ENCODE data around the gene CYB5R2.

The CYB5R2 gene

GRCh38 chr11:7646866-7647265, 26.4 kb downstream of the CYB5R2 start:
- H3K27me3 ChIP-seq (ENCODE audit: control insufficient read depth in 1 of 2, insufficient read depth in 1 of 2, low read length in 2 of 2): no peaks in the 10 kb centered on the region
- H4K8ac ChIP-seq (ENCODE audit: low read length): no peak overlapping the region
- H2BK120ac ChIP-seq (ENCODE audit: low read depth, low read length): no peak overlapping the region
- H3K9me3 ChIP-seq (ENCODE audit: control insufficient read depth, low read length): no peaks in the 10 kb centered on the region
- H2AFZ ChIP-seq (ENCODE audit: low read depth, low read length): no peak overlapping the region
- peaks cover 0 to 50% of the 10 kb centered on the region in 2 experiments for H3K36me3 ChIP-seq (ENCODE audit: control insufficient read depth in 1 of 2, insufficient read depth in 2 of 2, low read depth in 1 of 2, low read length in 2 of 2)
- H3K4me1 ChIP-seq (ENCODE audit: control insufficient read depth, insufficient read depth, low read depth, low read length): no peaks in the 10 kb centered on the region
- H3K23ac ChIP-seq (ENCODE audit: low read length in 2 of 2): no peak overlapping the region
- no peak overlapping the region for H3K4me3 ChIP-seq (ENCODE audit: insufficient read depth in 1 of 2, low read depth in 1 of 2, low read length in 2 of 2)
- H3K4ac ChIP-seq (ENCODE audit: low read depth in 1 of 2, low read length in 2 of 2): no peak overlapping the region
- no peak overlapping the region for H3K18ac ChIP-seq (ENCODE audit: low read depth in 1 of 2, low read length in 2 of 2)
- H3K14ac ChIP-seq (ENCODE audit: low read length in 2 of 2): no peak overlapping the region
- no peak overlapping the region for H2BK5ac ChIP-seq (ENCODE audit: low read depth, low read length, poor library complexity, severe bottlenecking)
- H3K9ac ChIP-seq (ENCODE audit: low read length): no peak overlapping the region
- no peak overlapping the region for H3K4me2 ChIP-seq (ENCODE audit: low read length, poor library complexity, severe bottlenecking)
- no peaks in the 10 kb centered on the region for H3K79me1 ChIP-seq (replicated peaks; ENCODE audit: low read length, poor library complexity, severe bottlenecking)
- no peak overlapping the region for H2AK5ac ChIP-seq (ENCODE audit: low read length, severe bottlenecking)
- no peak for DNase-seq
- no peak overlapping the region for H2BK12ac ChIP-seq (ENCODE audit: low read length in 2 of 2)
- no peak overlapping the region for H2BK15ac ChIP-seq (ENCODE audit: low read depth, poor library complexity, severe bottlenecking)
- H4K91ac ChIP-seq (ENCODE audit: low read length): no peak overlapping the region
- no peak overlapping the region for H3K27ac ChIP-seq (ENCODE audit: low read length, poor library complexity, severe bottlenecking)
- WGBS: 100% methylated on average over 1 of the region's 2 CpGs

DNA sequence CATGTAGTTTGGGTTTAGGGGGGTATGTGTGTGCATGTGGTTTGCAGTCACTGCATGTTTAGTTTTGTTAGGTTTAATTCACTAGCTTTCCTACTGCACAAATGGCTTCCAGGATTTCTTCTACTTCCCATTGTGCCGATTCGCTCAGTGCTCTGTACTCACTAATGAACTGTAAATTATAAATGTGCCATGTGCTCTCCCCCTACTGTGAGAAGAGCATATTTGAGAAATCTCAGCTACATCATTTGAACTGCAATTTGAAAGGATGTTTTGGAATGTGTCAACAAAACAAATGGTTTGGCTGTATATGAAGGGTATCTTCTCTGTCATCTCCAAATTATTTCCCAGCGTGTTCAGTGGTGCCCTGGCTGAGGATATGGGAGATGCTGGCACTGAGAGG, 28.1 kb downstream of the CYB5R2 start:
- Histone ChIP-seq H3K36me3 (ENCODE audit: control insufficient read depth in 1 of 2, insufficient read depth in 2 of 2, low read depth in 1 of 2, low read length in 2 of 2) (peaks cover 0 to 53% of the 10 kb centered on the region in 2 experiments), H3K14ac (ENCODE audit: low read length in 2 of 2) (no peak overlapping the region), H3K79me1 (replicated peaks; ENCODE audit: low read length, poor library complexity, severe bottlenecking) (no peaks in the 10 kb centered on the region), H2AFZ (ENCODE audit: low read depth, low read length) (no peak overlapping the region), H3K27ac (ENCODE audit: low read length, poor library complexity, severe bottlenecking) (no peak overlapping the region), H2BK15ac (ENCODE audit: low read depth, poor library complexity, severe bottlenecking) (no peak overlapping the region), H3K18ac (ENCODE audit: low read depth in 1 of 2, low read length in 2 of 2) (no peak overlapping the region), H4K91ac (ENCODE audit: low read length) (no peak overlapping the region), H2BK5ac (ENCODE audit: low read depth, low read length, poor library complexity, severe bottlenecking) (no peak overlapping the region), H3K4me1 (ENCODE audit: control insufficient read depth, insufficient read depth, low read depth, low read length) (no peaks in the 10 kb centered on the region), H3K27me3 (ENCODE audit: control insufficient read depth in 1 of 2, insufficient read depth in 1 of 2, low read length in 2 of 2) (no peaks in the 10 kb centered on the region), H4K8ac (ENCODE audit: low read length) (no peak overlapping the region), H3K23ac (ENCODE audit: low read length in 2 of 2) (no peak overlapping the region), H3K4me3 (ENCODE audit: insufficient read depth in 1 of 2, low read depth in 1 of 2, low read length in 2 of 2) (no peak overlapping the region), H3K9ac (ENCODE audit: low read length) (no peak overlapping the region), H2BK120ac (ENCODE audit: low read depth, low read length) (no peak overlapping the region), H3K9me3 (ENCODE audit: control insufficient read depth, low read length) (no peaks in the 10 kb centered on the region), H2AK5ac (ENCODE audit: low read length, severe bottlenecking) (no peak overlapping the region), H2BK12ac (ENCODE audit: low read length in 2 of 2) (no peak overlapping the region), H3K4me2 (ENCODE audit: low read length, poor library complexity, severe bottlenecking) (no peak overlapping the region), H3K4ac (ENCODE audit: low read depth in 1 of 2, low read length in 2 of 2) (no peak overlapping the region)
- no peak for DNase-seq
- 98% methylated on average over 3 of the region's 3 CpGs for WGBS

- WGBS: 95% methylated on average over 3 of the region's 4 CpGs
- Histone ChIP-seq H3K9ac (ENCODE audit: low read length) (no peak overlapping the region), H2BK5ac (ENCODE audit: low read depth, low read length, poor library complexity, severe bottlenecking) (no peak overlapping the region), H3K4me1 (ENCODE audit: control insufficient read depth, insufficient read depth, low read depth, low read length) (no peaks in the 10 kb centered on the region), H2AFZ (ENCODE audit: low read depth, low read length) (no peak overlapping the region), H3K14ac (ENCODE audit: low read length in 2 of 2) (no peak overlapping the region), H2BK15ac (ENCODE audit: low read depth, poor library complexity, severe bottlenecking) (no peak overlapping the region), H3K4ac (ENCODE audit: low read depth in 1 of 2, low read length in 2 of 2) (no peak overlapping the region), H3K23ac (ENCODE audit: low read length in 2 of 2) (no peak overlapping the region), H4K91ac (ENCODE audit: low read length) (no peak overlapping the region), H3K79me1 (replicated peaks; ENCODE audit: low read length, poor library complexity, severe bottlenecking) (no peaks in the 10 kb centered on the region), H3K4me3 (ENCODE audit: insufficient read depth in 1 of 2, low read depth in 1 of 2, low read length in 2 of 2) (no peak overlapping the region), H2BK12ac (ENCODE audit: low read length in 2 of 2) (no peak overlapping the region), H3K36me3 (ENCODE audit: control insufficient read depth in 1 of 2, insufficient read depth in 2 of 2, low read depth in 1 of 2, low read length in 2 of 2) (peaks cover 0 to 38% of the 10 kb centered on the region in 2 experiments), H2BK120ac (ENCODE audit: low read depth, low read length) (no peak overlapping the region), H4K8ac (ENCODE audit: low read length) (no peak overlapping the region), H3K4me2 (ENCODE audit: low read length, poor library complexity, severe bottlenecking) (no peak overlapping the region), H2AK5ac (ENCODE audit: low read length, severe bottlenecking) (no peak overlapping the region), H3K27ac (ENCODE audit: low read length, poor library complexity, severe bottlenecking) (no peak overlapping the region), H3K9me3 (ENCODE audit: control insufficient read depth, low read length) (no peaks in the 10 kb centered on the region), H3K18ac (ENCODE audit: low read depth in 1 of 2, low read length in 2 of 2) (no peak overlapping the region), H3K27me3 (ENCODE audit: control insufficient read depth in 1 of 2, insufficient read depth in 1 of 2, low read length in 2 of 2) (no peaks in the 10 kb centered on the region)
- no peak for DNase-seq
Observed at GRCh38 chr11:7643314-7643713, 30.0 kb downstream of the CYB5R2 start.

- Histone ChIP-seq H3K79me1 (replicated peaks; ENCODE audit: low read length, poor library complexity, severe bottlenecking) (no peaks in the 10 kb centered on the region), H2BK15ac (ENCODE audit: low read depth, poor library complexity, severe bottlenecking) (no peak overlapping the region), H3K27me3 (ENCODE audit: control insufficient read depth in 1 of 2, insufficient read depth in 1 of 2, low read length in 2 of 2) (no peaks in the 10 kb centered on the region), H2AFZ (ENCODE audit: low read depth, low read length) (no peak overlapping the region), H3K36me3 (ENCODE audit: control insufficient read depth in 1 of 2, insufficient read depth in 2 of 2, low read depth in 1 of 2, low read length in 2 of 2) (peaks cover 0 to 38% of the 10 kb centered on the region in 2 experiments), H3K23ac (ENCODE audit: low read length in 2 of 2) (no peak overlapping the region), H3K27ac (ENCODE audit: low read length, poor library complexity, severe bottlenecking) (no peak overlapping the region), H3K4me3 (ENCODE audit: insufficient read depth in 1 of 2, low read depth in 1 of 2, low read length in 2 of 2) (no peak overlapping the region), H2BK5ac (ENCODE audit: low read depth, low read length, poor library complexity, severe bottlenecking) (no peak overlapping the region), H3K9ac (ENCODE audit: low read length) (no peak overlapping the region), H4K8ac (ENCODE audit: low read length) (no peak overlapping the region), H3K18ac (ENCODE audit: low read depth in 1 of 2, low read length in 2 of 2) (no peak overlapping the region), H2BK12ac (ENCODE audit: low read length in 2 of 2) (no peak overlapping the region), H3K4me1 (ENCODE audit: control insufficient read depth, insufficient read depth, low read depth, low read length) (no peaks in the 10 kb centered on the region), H4K91ac (ENCODE audit: low read length) (no peak overlapping the region), H3K4ac (ENCODE audit: low read depth in 1 of 2, low read length in 2 of 2) (no peak overlapping the region), H3K4me2 (ENCODE audit: low read length, poor library complexity, severe bottlenecking) (no peak overlapping the region), H3K14ac (ENCODE audit: low read length in 2 of 2) (no peak overlapping the region), H2BK120ac (ENCODE audit: low read depth, low read length) (no peak overlapping the region), H2AK5ac (ENCODE audit: low read length, severe bottlenecking) (no peak overlapping the region), H3K9me3 (ENCODE audit: control insufficient read depth, low read length) (no peaks in the 10 kb centered on the region)
- 86% methylated on average over 4 of the region's 4 CpGs for WGBS
- no peak for DNase-seq
Observed at GRCh38 chr11:7642747-7643146, 30.6 kb downstream of the CYB5R2 start.

Measured in mesenchymal stem cell (in vitro differentiated cells and primary cell).